ENCODE measurements around the gene AHRR.

Gene AHRR

DNA sequence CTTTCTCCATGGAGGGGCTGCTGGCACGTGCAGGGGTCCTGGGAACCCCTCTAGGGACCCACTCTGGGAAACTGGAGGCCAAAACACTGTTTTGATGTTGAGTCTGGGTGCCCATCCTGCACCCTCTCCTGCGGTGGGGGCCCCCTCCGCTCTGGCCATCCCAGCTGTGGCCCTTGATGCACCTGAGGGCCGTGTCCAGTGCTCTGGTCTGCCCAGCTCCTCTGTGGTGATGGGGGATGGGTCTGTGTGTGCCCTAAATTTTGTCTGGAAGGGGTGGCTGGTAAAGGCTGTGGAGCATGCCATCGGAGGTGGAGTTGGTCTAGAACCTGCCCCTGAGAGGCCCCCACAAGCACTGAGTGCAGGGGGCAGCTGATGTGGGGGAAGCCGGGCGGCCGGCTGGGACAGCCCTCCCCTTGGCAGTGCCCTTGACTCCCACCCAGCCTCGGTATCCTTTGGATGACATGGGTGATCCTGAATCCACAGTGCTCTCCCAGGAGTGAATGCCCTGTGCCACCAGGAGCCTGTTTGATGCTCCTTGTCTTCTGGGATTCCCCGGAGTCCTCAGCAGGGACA is 26.3 kb downstream of the AHRR start:
- DNase-seq, result no peak

DNA sequence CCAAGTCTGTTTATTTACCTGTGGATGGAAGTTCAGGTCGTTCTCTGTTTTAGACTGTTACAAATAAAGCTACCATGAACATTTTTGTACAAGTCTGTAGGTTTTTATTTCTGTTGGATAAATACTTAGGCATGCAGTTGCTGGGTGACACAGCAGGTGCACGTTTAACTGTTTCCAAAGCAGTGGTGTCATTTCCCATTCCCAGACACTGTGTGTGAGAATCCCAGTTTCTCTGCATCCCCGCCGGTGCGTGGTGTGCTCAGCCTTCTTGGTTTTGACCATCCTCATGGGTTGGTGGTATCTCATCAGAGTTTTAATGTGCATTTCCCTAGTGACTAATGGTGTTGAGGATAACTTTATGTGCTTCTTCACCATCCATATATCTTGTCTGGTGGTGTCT is 27.2 kb downstream of the AHRR start:
- DNase-seq, result no peak

- no peak for DNase-seq
Measured at GRCh38 chr5:350355-350754, 28.8 kb downstream of the AHRR start.

- no peak for DNase-seq
Measured at GRCh38 chr5:351084-351920, 29.8 kb downstream of the AHRR start.

DNA sequence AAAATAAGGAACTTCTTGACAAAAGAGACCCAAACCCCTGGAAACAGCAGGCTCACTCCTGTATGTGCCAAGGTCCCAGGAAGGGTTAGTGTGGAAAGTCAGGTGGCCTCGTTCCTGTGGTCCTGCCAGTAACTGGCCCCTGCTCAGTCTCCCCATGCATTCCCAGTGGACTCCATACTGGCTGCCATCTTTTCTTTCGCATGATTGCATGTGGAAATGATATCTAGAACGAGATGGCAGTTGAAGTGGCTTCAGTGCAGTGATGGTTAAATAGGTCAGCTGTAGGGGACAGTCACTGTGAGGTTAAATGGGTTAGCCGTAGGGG is 30.4 kb downstream of the AHRR start:
- DNase-seq, result no peak

DNA sequence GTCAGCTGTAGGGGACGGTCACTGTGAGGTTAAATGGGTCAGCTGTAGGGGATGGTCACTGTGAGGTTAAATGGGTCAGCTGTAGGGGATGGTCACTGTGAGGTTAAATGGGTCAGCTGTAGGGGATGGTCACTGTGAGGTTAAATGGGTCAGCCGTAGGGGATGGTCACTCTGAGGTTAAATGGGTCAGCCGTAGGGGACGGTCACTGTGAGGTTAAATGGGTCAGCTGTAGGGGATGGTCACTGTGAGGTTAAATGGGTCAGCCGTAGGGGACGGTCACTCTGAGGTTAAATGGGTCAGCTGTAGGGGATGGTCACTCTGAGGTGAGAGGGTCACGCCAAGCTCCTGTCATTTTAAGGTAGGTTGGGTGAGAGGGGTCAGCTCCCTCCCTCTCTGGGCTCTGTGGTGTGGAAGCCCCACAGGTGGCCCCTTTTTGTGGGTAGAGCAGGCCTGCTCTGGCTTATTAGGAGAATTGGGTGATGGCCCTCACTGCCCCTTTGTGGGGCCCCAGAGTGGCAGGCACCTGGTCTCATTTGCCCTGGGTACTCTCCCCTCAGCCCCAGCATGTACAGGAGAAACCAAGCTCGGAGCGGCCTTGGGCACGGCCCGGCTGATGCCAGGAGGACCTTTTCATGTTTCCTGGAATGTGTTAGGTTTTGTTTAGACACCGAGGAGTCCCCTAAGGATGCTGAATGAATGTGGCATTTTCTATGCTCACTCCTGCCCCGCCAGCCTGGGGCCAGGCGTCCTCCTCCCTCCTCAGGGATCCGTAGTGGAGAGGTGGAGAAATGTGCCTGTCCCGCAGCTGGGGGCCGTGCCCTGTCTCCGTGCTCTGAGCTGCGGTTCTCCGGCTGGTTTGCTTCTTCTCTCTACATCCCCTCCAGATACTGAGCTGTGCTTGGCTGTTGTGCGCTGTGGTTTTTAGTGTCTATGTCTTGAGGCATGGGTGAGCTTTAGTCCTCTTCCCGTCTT is 31.4 kb downstream of the AHRR start:
- DNase-seq, result no peak

- DNase-seq, result no peak
Measured at GRCh38 chr5:353612-354580, 32.4 kb downstream of the AHRR start.

- DNase-seq, result no peak
Measured at GRCh38 chr5:354581-355378, 33.3 kb downstream of the AHRR start.

- no peak for DNase-seq
Measured at GRCh38 chr5:355379-355935, 33.9 kb downstream of the AHRR start.

- no peak for DNase-seq
Measured at GRCh38 chr5:355958-356357, 34.4 kb downstream of the AHRR start.

DNA sequence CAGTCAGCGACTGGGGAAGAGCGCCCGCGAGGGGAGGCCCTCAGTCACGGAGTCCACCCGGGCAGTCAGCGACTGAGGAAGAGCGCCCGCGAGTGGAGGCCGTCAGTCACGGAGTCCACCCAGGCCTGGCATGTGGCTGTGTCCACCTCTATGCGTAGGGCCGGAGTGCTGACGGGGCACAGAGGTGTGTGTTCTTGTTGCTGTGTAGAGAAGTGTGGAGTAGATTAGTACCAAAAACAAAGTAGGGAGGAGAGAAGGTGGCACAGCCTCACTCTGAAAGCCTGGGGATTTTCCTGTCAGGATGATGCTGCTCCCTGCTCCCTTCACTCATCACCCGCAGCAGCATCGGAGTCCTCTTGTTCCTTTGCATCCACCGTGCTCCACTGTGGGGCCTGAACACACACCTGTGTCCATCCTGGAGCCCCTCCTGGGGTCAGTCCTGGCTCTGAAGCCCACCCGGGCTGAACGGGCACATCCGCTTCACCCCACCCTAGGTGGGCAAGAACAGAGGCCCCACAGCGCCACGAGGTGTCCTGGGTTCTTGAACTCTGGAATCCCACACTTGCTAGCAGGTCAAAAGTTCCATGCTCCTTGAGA is 37.9 kb downstream of the AHRR start:
- no peak for DNase-seq

GRCh38 chr5:360257-361027 is 38.9 kb downstream of the AHRR start:
- DNase-seq, result no peak

- DNase-seq, result no peak
Measured at GRCh38 chr5:362189-362588, 40.7 kb downstream of the AHRR start.

DNA sequence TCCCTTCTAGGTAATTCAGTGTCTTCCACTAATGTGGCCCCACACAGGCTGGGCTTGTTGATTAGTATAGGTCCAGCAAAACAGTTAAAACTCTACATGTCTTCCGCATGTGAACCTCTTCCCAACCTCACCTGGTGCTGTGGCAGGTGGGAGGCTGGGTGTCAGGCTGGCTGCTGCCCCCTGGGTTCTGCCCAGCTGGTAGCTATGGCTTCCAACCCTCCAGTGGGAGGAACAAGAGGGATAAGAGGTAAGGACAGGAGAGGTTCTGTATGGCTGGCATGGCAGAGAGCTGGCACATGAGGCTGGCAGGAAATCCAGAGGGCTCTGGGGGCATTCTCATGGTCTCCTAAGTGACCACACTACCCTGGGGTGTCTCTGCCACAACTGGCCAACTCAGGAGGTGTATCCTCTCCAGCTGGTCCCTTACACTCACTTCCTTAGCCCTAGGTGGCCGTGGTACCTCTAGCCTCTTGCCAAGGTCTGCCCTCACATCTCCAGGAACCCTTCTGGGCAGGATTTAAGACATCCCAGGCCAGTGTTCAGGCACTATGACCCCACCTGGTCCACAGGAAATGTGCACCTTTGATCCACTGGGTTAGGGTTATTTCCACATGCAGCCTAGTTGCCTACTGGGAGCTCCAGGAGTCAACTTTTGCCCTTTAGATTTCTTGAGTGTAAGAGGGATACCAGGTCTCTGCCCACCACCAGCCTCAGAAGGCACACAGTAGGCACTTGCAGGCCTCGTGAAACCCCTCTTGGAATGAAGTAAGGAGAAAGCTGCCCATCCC is 41.7 kb downstream of the AHRR start:
- DNase-seq, result no peak

DNA sequence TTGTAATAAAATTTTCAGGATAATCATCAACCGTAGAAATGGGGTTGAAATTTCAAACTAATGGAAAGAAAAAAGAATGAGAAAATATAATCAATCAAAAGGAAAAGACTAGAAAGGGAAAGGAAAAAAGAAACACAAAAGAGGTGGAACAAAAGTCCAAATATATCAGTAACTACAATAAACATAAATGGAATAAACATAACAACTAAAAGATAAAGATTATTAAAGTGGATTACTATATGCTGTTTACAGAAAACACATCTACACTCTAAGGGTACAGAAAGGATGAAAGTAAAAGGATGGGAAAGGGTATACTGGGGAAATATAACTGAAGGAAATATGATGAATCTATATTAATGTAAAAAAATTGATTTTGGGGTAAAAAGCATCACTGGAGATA is 43.0 kb downstream of the AHRR start:
- no peak for DNase-seq

GRCh38 chr5:366541-367357 is 45.2 kb downstream of the AHRR start:
- DNase-seq, result no peak

GRCh38 chr5:367358-368130 is 46.0 kb downstream of the AHRR start:
- DNase-seq, result no peak
